GM12878 (cell line): ENCODE data around the gene WDR26. TPM values are rescaled to one million over a fixed set of nuclear protein-coding genes. Genes with fewer than 3 reads are reported as not detected.

Experiments
- ATAC-seq: fragments of 200-7000 bp; cut with Tn5 transposase; 3 replicates; pipeline ENCODE4 v1.9.1; 2020; ENCODE audit warnings: mild to moderate bottlenecking, moderate library complexity
- BruUV-seq: library from RNA; stranded (reverse); fragments of 400-500 nt; replicated peaks from 2 replicates; lab custom pipeline; 2021; lab: Mats Ljungman, UMichigan
- CTCF ChIA-PET: fragments of 300-600 bp; sonication (Branson Sonifier 250); formaldehyde crosslinking; extraction: SDS; loops from one replicate; lab custom pipeline; 2021; ENCODE audit warnings: inconsistent platforms; lab: Yijun Ruan, JAX
- POLR2A ChIA-PET: fragments of 350-600 bp; formaldehyde crosslinking; extraction: SDS; loops from one replicate; lab custom pipeline; 2021; ENCODE audit warnings: inconsistent platforms; lab: Charles Lee
- RAD21 ChIA-PET: fragments of 300-600 bp; sonication (Branson Sonifier 250); formaldehyde crosslinking; loops from one replicate; lab custom pipeline; 2023; ENCODE audit warnings: antibody characterized with exemption; ENCODE audit not compliant: unreplicated experiment; lab: Charles Lee
- SMC1A ChIA-PET: fragments of 300-600 bp; sonication (Branson Sonifier 250); formaldehyde crosslinking; loops from one replicate; lab custom pipeline; 2023; ENCODE audit not compliant: unreplicated experiment, uncharacterized antibody; lab: Charles Lee
- DNase-seq: peaks from one replicate; pipeline ENCODE4 v3.0.0-alpha.2; 2011; ENCODE audit warnings: low read depth, low spot score
- FAIRE-seq: peaks from 3 replicates; lab custom pipeline; 2011; peaks lifted over from hg19 to GRCh38; lab: Jason Lieb, UNC
- H2AFZ ChIP-seq: 2 replicates; pipeline ENCODE4 v1.6.0; 2011; ENCODE audit warnings: low read depth, low read length, control low read depth; ENCODE audit not compliant: control insufficient read depth
- H3K27ac ChIP-seq: 2 replicates; pipeline ENCODE4 v1.5.1; 2011; ENCODE audit warnings: control low read depth; ENCODE audit not compliant: control insufficient read depth, insufficient read depth
- H3K27me3 ChIP-seq, 2 experiments: replicated peaks in 1 of 2; 2 replicates each; pipeline versions ENCODE4 v1.6.0 to v1.6.1; 2011; ENCODE audit warnings: low read length in 1 of 2; ENCODE audit not compliant: control insufficient read depth in 2 of 2, insufficient read depth in 2 of 2
- H3K36me3 ChIP-seq, 2 experiments: 2 replicates each; pipeline ENCODE4 v1.5.1; 2011; ENCODE audit warnings: low read length in 1 of 2; ENCODE audit not compliant: control insufficient read depth in 2 of 2, insufficient read depth in 2 of 2
- H3K4me1 ChIP-seq: 2 replicates; pipeline ENCODE4 v1.6.1; 2011; ENCODE audit warnings: mild to moderate bottlenecking, low read length, moderate library complexity, mixed read lengths; ENCODE audit not compliant: control insufficient read depth, insufficient read depth
- H3K4me2 ChIP-seq: 2 replicates; pipeline ENCODE4 v1.6.0; 2011; ENCODE audit warnings: control low read depth; ENCODE audit not compliant: control insufficient read depth, insufficient read depth
- H3K4me3 ChIP-seq: fragments of 200-600 bp; sonication (generic); 2 replicates; pipeline ENCODE4 v1.5.1; 2016
- H3K79me2 ChIP-seq: 2 replicates; pipeline ENCODE4 v1.6.0; 2011; ENCODE audit warnings: low read length; ENCODE audit not compliant: control insufficient read depth, insufficient read depth
- H3K9ac ChIP-seq: 2 replicates; pipeline ENCODE4 v1.8.0; 2011; ENCODE audit warnings: low read length, control low read depth, mixed read lengths; ENCODE audit not compliant: control insufficient read depth, insufficient read depth
- H3K9me3 ChIP-seq: replicated peaks from 3 replicates; pipeline ENCODE4 v1.5.1; 2011; ENCODE audit warnings: mild to moderate bottlenecking, low read length; ENCODE audit not compliant: control insufficient read depth, insufficient read depth
- H4K20me1 ChIP-seq: 2 replicates; pipeline ENCODE4 v1.6.0; 2011; ENCODE audit not compliant: control insufficient read depth, insufficient read depth
- ATF7 ChIP-seq: fragments of 450-650 bp; IDR thresholded peaks from 2 replicates; pipeline ENCODE4 v1.6.1; 2016; ENCODE audit warnings: low read depth, mild to moderate bottlenecking
- CBX5 ChIP-seq: sonication (generic); IDR thresholded peaks from 2 replicates; pipeline ENCODE4 v1.6.1; 2016; ENCODE audit warnings: low read depth, moderate library complexity, mild to moderate bottlenecking, inconsistent platforms
- JUND ChIP-seq: IDR thresholded peaks from 2 replicates; pipeline ENCODE4 v1.6.1; 2012; ENCODE audit warnings: low read depth, mild to moderate bottlenecking, low read length, improper control_type of control experiment, moderate library complexity
- KAT2A ChIP-seq: conservative IDR thresholded peaks from 2 replicates; pipeline ENCODE4 v1.6.1; 2011; ENCODE audit warnings: low read depth, low read length; ENCODE audit not compliant: control insufficient read depth
- PAX8 ChIP-seq: fragments of 450-650 bp; IDR thresholded peaks from 2 replicates; pipeline ENCODE4 v1.6.1; 2017; ENCODE audit warnings: mild to moderate bottlenecking, moderate library complexity
- PRDM15 ChIP-seq: fragments of 450-650 bp; formaldehyde crosslinking; IDR thresholded peaks from 2 replicates; pipeline ENCODE4 v1.4.0; 2020; ENCODE audit warnings: mild to moderate bottlenecking, moderate library complexity
- TARDBP ChIP-seq: IDR thresholded peaks from 2 replicates; pipeline ENCODE4 v1.6.1; 2016; ENCODE audit warnings: borderline replicate concordance
- ZBTB33 ChIP-seq: fragments of 450-650 bp; IDR thresholded peaks from 2 replicates; pipeline ENCODE4 v1.6.1; 2017; ENCODE audit warnings: mild to moderate bottlenecking
- ZNF592 ChIP-seq: fragments of 450-650 bp; IDR thresholded peaks from 2 replicates; pipeline ENCODE4 v1.6.1; 2017; ENCODE audit warnings: mild to moderate bottlenecking, moderate library complexity
- ZZZ3 ChIP-seq: IDR thresholded peaks from 2 replicates; pipeline ENCODE4 v1.6.1; 2011; ENCODE audit warnings: low read depth; ENCODE audit not compliant: control insufficient read depth, insufficient read length
- WGBS: methylation state at CpG from one replicate; pipeline ENCODE4 v1.1.6; 2016; ENCODE audit warnings: low lambda C conversion rate; ENCODE audit not compliant: insufficient replicate concordance, insufficient coverage; ENCODE audit errors: missing lambda C conversion rate; 5-methylcytosine and 5-hydroxymethylcytosine counted together
- in situ Hi-C: fragments of 300-500 bp; cut with MboI; formaldehyde crosslinking; loops from 9 replicates; pipeline ENCODE4 v1.14.3; 2018; ENCODE audit warnings: mixed read lengths
- intact Hi-C: fragments of 100-400 bp; cut with micrococcal nuclease; formaldehyde crosslinking; loops from one replicate; pipeline ENCODE4 v1.14.2; 2022; ENCODE audit not compliant: unreplicated experiment
- polyA plus RNA-seq, 11 experiments: library from polyadenylated mRNA; depleted of rRNA in 4 of 11; unstranded in 6 of 11; stranded (reverse) in 5 of 11; fragments of >200 nt; fragmentation: Nextera tagmentation in 4 of 11; fragmentation: Illumina TruSeq in 1 of 11; extraction: Ambion mirVana in 4 of 11; extraction: Trizol in 1 of 11; gene quantifications; 1 replicate in 1 of 11; 2 replicates in 10 of 11; pipeline versions ENCODE4 v1.2.1 to v1.2.3, GENCODE V29; 2011 to 2016; ENCODE audit warnings: inconsistent platforms in 2 of 11, missing spikeins in 2 of 11, low read depth in 1 of 11
- total RNA-seq, 4 experiments: library from RNA; depleted of rRNA in 3 of 4; stranded (reverse); fragments of >200 nt in 3 of 4; fragmentation: Illumina TruSeq in 1 of 4; extraction: Trizol in 1 of 4; gene quantifications; 2 replicates each; pipeline versions ENCODE4 v1.2.1 to v1.2.3, GENCODE V29; 2013 to 2021

Gene WDR26
- total and polyA plus RNA-seq, 10 of the 15 experiments (the other 5 are each of a cell fraction or from before 2014, with no cell fraction given) = 6.6 to 47.0 (median 24.4) TPM

- FAIRE-seq = peak; percentile 64
- H3K4me1 ChIP-seq = peaks cover 39% of the 10 kb centered on the region
- WGBS = 5% methylated on average over 4 of the region's 4 CpGs
- peak overlapping the region; percentile 69 for H3K27ac ChIP-seq
- intact Hi-C loops = no loop called here
- H2AFZ ChIP-seq = no peak overlapping the region
- H4K20me1 ChIP-seq = no peaks in the 10 kb centered on the region
- ChIA-PET SMC1A (interaction anchor here (0.7 to 2.3 kb wide), 13 partner anchors 9 to 354 kb away, joined by 3 to 12 read pairs (median 4); no protein-coding TSS in a partner anchor), CTCF (interaction anchor here (1.3 to 3.4 kb wide), 8 partner anchors 12 to 264 kb away, joined by 3 to 17 read pairs (median 8); no protein-coding TSS in a partner anchor), POLR2A (interaction anchor here (1.4 to 3.3 kb wide), 4 partner anchors 9 to 77 kb away, joined by 4 to 18 read pairs (median 10); no protein-coding TSS in a partner anchor), RAD21 (interaction anchor here (0.8 to 2.8 kb wide), 8 partner anchors 12 to 264 kb away, joined by 3 to 23 read pairs (median 6); partner anchors contain the start of gene CNIH4)
- H3K79me2 ChIP-seq = no peaks in the 10 kb centered on the region
- 0 out of 2 replicates have a peak overlapping the region, but pooled peaks have one; percentile 16 for H3K4me3 ChIP-seq
- no TSS peak for BruUV-seq
- peak; percentile 79 for ATAC-seq
- peak overlapping the region; percentile 72 for H3K4me2 ChIP-seq
- peaks cover 3 to 8% of the 10 kb centered on the region in 2 experiments; a peak in 3 of 4 replicates for H3K36me3 ChIP-seq
- DNase-seq = peak; percentile 75
- no peaks in the 10 kb centered on the region for H3K27me3 ChIP-seq
- H3K9me3 ChIP-seq = no peaks in the 10 kb centered on the region
- H3K9ac ChIP-seq = no peak overlapping the region
- in situ Hi-C loops = no loop called here
- TF ChIP-seq KAT2A (no peak), JUND (no peak), TARDBP (no peak), PRDM15 (CRISPR knock-in tag) (no peak), CBX5 (no peak), ZBTB33 (no peak), PAX8 (no peak), ATF7 (0 out of 2 replicates have a peak, but pooled peaks have one; percentile 38), ZZZ3 (no peak), ZNF592 (no peak)
Measured at GRCh38 chr1:224380003-224380402, 54.6 kb downstream of the WDR26 start.
